HepG2 (cell line): ENCODE measurements around the gene FMO2.

Source experiments
- GTF3A ChIP-seq: sonication (generic); formaldehyde crosslinking; conservative IDR thresholded peaks from 2 replicates; pipeline ENCODE4 v1.4.0; 2020; ENCODE audit warnings: mild to moderate bottlenecking, missing genetic modification reagents
- PHB2 ChIP-seq: fragments of 450-650 bp; IDR thresholded peaks from 2 replicates; pipeline ENCODE4 v1.6.1; 2018; ENCODE audit not compliant: partially characterized antibody
- TRIM24 ChIP-seq: sonication (generic); formaldehyde crosslinking; IDR thresholded peaks from 2 replicates; pipeline ENCODE4 v1.8.0; 2022; ENCODE audit warnings: mild to moderate bottlenecking, missing genetic modification reagents
- ZNF124 ChIP-seq: sonication (generic); formaldehyde crosslinking; IDR thresholded peaks from 2 replicates; pipeline ENCODE4 v1.4.0; 2020; ENCODE audit warnings: missing genetic modification reagents
- ZNF678 ChIP-seq: sonication (generic); formaldehyde crosslinking; IDR thresholded peaks from 2 replicates; pipeline ENCODE4 v1.4.0; 2020; ENCODE audit warnings: mild to moderate bottlenecking, missing genetic modification reagents

DNA sequence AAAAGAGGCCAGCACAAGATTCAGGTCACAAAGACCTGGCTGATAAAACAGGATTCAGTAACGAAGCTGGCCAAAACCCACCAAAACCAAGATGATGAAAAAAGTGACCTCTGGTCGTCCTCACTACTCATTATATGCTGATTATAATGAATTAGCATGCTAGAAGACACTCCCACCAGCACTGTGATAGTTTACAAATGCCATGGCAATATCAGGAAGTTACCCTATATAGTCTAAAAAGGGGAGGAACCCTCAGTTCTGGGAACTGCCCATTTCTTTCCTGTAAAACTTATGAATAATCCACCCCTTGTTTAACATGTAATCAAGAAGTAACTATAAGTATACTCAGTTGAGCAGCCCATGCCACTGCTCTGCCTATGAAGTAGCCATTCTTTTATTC, 26.0 kb upstream of the FMO2 start:
- TF ChIP-seq PHB2 (no peak), GTF3A (CRISPR knock-in tag) (no peak), ZNF124 (no peak), ZNF678 (CRISPR knock-in tag) (no peak), TRIM24 (no peak)
